Measurements from ENCODE around the gene TUBB4A.
A peak's percentile ranks its signal among the peaks of the same experiment; 100 is the strongest.

Gene TUBB4A

DNA sequence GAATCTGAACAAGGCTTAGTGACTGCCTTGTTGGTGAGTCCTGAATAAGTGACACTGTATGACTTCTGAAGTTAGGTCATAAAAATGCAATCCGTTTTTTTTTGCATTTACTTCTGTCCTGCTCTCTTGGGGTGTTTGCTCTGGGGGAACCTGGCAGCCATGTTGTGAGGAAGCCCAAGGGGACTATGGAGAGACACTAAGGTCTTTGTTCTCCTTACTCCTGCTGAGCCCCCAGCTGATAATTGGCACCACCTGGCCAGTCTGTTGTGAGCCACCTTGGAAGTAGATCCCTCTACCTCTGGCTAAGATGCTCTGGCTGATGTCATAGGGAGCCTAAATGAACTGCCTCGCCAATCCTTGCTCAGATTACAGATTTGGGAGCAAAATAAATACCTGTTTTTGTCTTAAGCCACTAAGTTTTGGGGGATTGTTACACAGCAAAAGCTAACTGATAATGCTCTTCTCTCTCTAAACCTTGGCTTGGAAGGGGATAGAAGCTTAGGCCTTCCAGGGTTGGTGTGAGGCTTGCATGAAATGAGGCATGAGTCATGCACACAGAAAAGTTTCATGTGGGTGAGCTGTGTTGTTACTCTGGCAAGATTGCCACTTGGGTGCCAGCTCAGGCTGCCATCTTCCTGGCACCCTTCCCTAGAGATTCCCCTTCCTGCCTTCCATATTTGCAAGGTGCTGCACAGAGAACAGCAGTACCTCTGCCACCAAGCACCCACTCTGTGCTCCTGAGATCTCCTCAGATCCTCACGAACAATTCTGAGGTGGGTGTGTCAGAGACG is 10.1 kb downstream of the TUBB4A start:
- DNase-seq = no peak

- DNase-seq = no peak
These were observed 12.0 kb downstream of the TUBB4A start for GRCh38 chr19:6490134-6490533.

GRCh38 chr19:6489278-6490061 is 12.6 kb downstream of the TUBB4A start:
- DNase-seq = no peak

- no peak for DNase-seq
These were observed 17.3 kb downstream of the TUBB4A start for GRCh38 chr19:6484831-6485230.

GRCh38 chr19:6484230-6484629 is 17.9 kb downstream of the TUBB4A start:
- DNase-seq = no peak

GRCh38 chr19:6483235-6483634 is 18.9 kb downstream of the TUBB4A start:
- no peak for DNase-seq

GRCh38 chr19:6482343-6482686 is 19.8 kb downstream of the TUBB4A start:
- no peak for DNase-seq

- DNase-seq = no peak
These were observed 20.4 kb downstream of the TUBB4A start, which contains the start of gene DENND1C for GRCh38 chr19:6481541-6482342. DENND1C (minus strand) TSS chr19:6481787; CDS start chr19:6481695, 92 bp downstream.

DNA sequence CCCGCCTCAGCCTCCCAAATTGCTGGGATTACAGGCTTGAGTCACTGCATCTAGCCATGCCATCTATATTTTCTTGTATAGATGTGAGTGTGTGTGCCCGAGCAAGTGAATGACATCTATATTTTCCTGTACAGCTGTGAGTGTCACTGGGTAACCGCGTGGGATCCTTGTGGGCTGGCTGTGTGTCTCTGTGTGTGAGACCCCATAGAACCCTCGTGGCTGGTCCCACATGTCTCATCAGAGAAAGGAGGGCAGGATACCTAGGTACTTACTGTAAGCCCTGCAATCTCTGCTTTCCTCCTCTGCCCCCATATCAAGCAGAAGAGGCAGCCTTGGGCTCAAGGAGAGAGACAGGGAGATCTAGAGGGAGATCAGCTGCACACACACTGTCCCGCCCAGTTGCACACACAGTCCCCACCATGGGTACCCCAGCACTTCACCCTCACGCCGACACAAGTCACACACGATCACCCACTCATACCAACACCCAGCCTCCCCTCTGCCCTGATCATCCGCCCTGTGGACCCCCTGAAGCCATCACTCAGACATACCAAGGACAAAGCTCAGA is 21.2 kb downstream of the TUBB4A start:
- DNase-seq = no peak

DNA sequence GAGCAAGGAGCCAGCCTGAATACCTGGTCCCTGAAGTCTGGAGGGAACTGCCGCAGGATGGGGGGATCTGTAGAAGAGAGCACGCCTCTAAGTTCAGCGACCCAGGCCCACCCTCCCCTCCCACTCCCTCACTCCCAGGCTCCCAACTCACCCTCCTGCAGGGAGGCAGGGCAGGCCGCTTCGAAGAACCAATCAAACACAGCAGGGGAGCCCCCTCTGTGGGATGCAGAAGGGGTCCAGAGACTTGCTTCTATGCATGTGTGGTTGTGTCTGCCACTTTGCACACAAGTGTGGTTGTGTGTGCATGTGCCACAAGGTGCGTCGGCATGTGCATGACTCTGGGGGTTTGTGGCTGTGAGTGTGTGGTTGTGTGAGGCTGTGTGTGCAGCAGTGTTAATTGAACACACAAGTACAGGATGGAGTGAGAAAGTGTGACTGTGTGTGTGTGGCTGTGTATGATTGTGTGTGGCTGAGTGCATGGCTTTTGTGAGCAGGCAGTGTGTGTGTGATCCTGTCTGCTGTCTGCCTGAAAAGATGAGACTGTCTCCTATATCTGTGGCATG is 22.2 kb downstream of the TUBB4A start:
- no peak for DNase-seq

- DNase-seq = no peak
These were observed 23.3 kb downstream of the TUBB4A start for GRCh38 chr19:6478815-6479214.

- no peak for DNase-seq
These were observed 25.1 kb downstream of the TUBB4A start for GRCh38 chr19:6476896-6477431.

DNA sequence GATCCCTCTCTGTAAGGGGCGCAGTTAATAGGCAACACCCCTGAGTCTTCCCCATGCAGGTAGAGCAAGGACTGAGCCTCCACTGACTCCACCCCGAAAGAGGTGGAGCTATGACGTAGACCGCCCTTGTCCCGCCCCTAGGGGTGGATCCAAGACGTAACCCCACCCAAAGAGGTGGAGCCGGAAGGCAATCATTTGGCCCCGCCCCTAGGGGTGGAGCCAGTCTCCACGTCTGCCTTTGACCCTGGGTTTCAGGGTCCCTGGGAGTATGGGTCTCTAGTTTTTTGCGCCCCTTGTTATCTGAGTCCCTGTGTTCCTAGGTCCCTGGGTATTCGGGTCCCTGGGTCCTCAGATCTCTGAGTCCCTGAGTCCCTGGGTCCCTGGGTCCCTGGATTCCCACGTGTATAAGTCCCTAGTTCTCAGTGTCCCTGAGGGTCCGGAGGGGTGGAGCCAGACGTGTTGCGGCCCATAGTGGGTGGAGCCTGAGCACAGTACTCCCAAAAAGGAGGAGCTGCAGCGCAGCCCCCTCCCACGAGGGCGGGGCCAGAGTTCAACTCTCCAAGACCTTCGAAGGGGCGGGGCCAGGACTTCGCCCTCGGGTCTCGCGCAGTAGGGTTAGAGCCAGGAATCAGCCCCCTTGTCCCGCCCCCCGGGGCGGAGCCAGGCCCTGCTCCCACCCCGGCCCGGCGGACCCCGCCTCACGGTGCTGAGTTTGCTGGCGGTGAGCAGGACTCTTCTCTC is 25.8 kb downstream of the TUBB4A start:
- DNase-seq = peak; percentile 56

DNA sequence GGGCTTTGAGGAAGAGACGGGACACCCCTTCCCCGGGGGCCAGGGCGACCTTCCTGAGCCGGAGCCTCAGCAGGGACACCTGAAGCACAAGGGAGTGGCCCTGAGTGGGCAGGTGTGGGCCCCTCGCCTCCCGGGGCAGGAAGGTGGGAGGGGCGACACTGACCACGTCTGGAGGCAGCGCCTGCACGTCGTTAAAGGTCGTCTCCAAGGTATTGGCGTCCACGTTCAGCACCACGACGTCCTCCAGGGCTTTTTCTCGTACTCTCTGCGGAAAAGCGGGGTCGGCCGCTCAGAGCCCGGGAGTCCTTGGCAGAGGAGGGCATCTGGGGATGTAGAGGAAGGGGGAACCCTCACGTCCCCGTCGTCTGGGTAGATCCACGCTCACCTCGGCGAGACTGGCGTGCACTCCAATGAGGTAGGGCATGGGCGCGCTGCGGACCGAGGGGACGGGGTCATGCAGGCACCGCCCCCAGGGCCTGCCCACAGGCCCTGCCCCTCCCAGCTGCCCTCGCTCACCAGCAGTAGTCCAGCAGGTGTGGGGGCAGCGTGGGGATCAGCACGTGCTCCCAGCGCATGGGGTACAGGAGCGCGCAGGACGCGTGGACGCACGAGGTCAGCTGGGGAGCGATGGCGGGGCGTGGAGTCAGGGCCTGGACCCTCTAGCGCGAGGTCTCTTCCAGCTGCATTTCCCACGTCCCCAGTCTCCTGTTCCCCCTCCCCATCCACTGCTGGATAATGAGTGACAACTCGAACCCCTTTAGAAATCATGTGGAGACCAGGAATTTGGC is 26.6 kb downstream of the TUBB4A start:
- DNase-seq = no peak

DNA sequence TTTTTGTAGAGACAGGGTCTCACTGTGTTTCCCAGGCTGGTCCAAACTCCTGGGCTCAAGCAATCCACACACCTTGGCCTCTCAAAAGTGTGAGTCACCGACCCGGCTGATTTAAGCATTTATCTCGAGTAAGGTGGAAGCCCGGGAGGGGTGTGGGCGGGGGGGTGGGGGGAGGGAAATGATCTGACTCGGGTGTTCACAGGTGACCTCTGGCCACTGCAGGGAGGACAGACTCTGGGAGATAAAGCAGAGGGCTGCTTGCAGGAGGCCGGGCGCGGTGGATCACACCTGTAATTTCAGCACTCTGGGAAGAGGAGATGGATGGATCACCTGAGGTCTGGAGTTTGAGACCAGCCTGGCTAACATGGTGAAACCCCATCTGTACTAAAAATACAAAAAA is 28.5 kb downstream of the TUBB4A start:
- no peak for DNase-seq

DNA sequence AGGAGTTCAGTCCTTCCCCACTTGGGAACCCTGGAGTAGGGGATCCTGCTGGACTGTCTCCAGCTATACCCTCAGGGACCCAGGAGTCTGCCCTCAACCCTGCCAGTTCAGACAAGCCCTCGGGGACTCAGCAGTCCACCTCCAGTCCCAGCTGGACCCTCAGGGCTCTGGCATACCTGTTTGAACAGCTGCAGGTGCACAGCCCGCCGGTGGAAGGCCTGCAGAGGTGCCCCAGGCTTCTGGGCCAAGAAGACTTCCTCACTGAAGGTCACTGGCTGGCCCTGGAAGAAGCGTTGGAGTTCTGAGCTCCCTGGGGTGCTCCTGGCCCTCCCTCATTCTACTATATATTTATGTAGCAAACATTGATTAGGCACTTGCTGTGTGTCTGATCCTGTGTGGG is 29.4 kb downstream of the TUBB4A start:
- DNase-seq = no peak

- DNase-seq = no peak
These were observed 31.0 kb downstream of the TUBB4A start for GRCh38 chr19:6471076-6471475.

DNA sequence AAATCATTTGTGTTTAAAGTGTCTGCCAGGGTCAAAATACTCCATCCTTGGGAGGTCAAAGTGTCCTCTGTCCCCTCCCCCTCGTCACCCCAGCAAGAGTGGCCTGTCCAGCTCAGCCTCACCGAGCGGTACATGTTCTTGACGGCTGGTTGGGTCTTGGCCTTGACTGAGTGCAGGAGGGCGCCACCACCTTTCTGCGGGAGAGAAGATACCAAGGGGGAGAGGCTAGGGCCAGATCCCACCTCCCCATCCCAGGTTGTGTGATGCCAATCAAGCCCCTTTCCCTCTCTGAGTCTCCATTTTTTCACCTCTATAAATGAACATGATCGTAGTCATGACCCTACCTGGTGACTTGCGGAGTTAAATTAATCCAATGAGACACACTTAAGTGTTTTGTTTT is 31.9 kb downstream of the TUBB4A start:
- no peak for DNase-seq

GRCh38 chr19:6467384-6467783 is 34.7 kb downstream of the TUBB4A start:
- DNase-seq = no peak

DNA sequence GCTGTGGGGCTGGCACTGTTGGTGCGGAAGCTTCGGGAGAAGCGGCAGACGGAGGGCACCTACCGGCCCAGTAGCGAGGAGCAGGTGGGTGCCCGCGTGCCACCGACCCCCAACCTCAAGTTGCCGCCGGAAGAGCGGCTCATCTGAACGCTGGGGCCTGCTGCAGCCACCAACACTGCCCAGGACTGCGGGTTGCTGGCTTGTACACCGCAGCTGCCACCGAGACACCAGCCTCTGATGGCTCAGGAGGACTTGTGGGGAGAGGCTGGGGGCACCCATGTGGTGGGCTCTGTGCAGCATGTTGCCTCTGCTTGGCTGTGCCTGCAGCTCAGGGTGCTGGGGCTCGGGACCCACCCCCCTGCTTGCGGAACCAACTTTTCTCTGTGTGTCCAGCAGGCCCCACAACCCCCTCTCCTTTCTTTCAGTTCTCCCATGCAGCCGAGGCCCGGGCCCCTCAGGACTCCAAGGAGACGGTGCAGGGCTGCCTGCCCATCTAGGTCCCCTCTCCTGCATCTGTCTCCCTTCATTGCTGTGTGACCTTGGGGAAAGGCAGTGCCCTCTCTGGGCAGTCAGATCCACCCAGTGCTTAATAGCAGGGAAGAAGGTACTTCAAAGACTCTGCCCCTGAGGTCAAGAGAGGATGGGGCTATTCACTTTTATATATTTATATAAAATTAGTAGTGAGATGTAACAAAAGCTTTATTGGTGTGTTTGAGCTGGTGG is 35.4 kb downstream of the TUBB4A start:
- DNase-seq = no peak

All from right hindlimb (tissue), 1 donor.